SU-DHL-6 (cell line): Measurements from ENCODE around the gene NEGR1.

Experiments
- H2AFZ ChIP-seq: fragments of 200-600 bp; sonication (generic); 2 replicates; pipeline ENCODE4 v1.6.1; 2014; ENCODE audit warnings: low read depth, mild to moderate bottlenecking, moderate library complexity, mixed read lengths, antibody characterized with exemption, low read length; ENCODE audit not compliant: severe bottlenecking
- H3F3A ChIP-seq: fragments of 200-600 bp; shearing (Covaris generic); 2 replicates; pipeline ENCODE4 v1.6.0; 2016; ENCODE audit warnings: antibody characterized with exemption, mild to moderate bottlenecking; ENCODE audit not compliant: insufficient read depth
- H3K27ac ChIP-seq: fragments of 200-600 bp; sonication (generic); 2 replicates; pipeline ENCODE4 v1.5.1; 2016; ENCODE audit warnings: low read depth, mild to moderate bottlenecking, low read length, moderate library complexity, mixed read lengths
- H3K27me3 ChIP-seq: fragments of 200-600 bp; sonication (generic), shearing (Covaris generic); 2 replicates; pipeline ENCODE4 v1.6.0; 2014; ENCODE audit warnings: mild to moderate bottlenecking, low read length
- H3K36me3 ChIP-seq: fragments of 200-600 bp; sonication (generic); 2 replicates; pipeline ENCODE4 v1.6.1; 2014; ENCODE audit warnings: mild to moderate bottlenecking, low read length, mixed read lengths
- H3K4me2 ChIP-seq: fragments of 300-600, 200-600 bp; shearing (Covaris generic), sonication (generic); 2 replicates; pipeline ENCODE4 v1.6.0; 2014; ENCODE audit warnings: low read length, low read depth, mild to moderate bottlenecking; ENCODE audit not compliant: poor library complexity, severe bottlenecking
- H3K4me3 ChIP-seq: fragments of 200-600 bp; sonication (generic); 2 replicates; pipeline ENCODE4 v1.5.1; 2014; ENCODE audit warnings: antibody characterized with exemption, low read length, mild to moderate bottlenecking, mixed read lengths; ENCODE audit not compliant: insufficient read depth, poor library complexity, severe bottlenecking
- H3K79me2 ChIP-seq: fragments of 200-600 bp; sonication (generic); 2 replicates; pipeline ENCODE4 v1.6.1; 2014; ENCODE audit warnings: mild to moderate bottlenecking, low read length, moderate library complexity; ENCODE audit not compliant: insufficient read depth
- H3K9ac ChIP-seq: fragments of 200-600 bp; sonication (generic); 2 replicates; pipeline ENCODE4 v1.7.0; 2014; ENCODE audit warnings: mild to moderate bottlenecking, low read length
- H3K9me2 ChIP-seq: fragments of 200-600 bp; sonication (generic); replicated peaks from 2 replicates; pipeline ENCODE4 v1.6.1; 2014; ENCODE audit warnings: low read length; ENCODE audit not compliant: insufficient read depth
- H3K9me3 ChIP-seq: fragments of 200-600 bp; sonication (generic); 2 replicates; pipeline ENCODE4 v1.6.1; 2014; ENCODE audit warnings: low read length, mixed read lengths; ENCODE audit not compliant: insufficient read depth
- H4K20me1 ChIP-seq: fragments of 200-600 bp; sonication (generic); 2 replicates; pipeline ENCODE4 v1.6.1; 2014; ENCODE audit warnings: low read depth, mild to moderate bottlenecking, antibody characterized with exemption, low read length, moderate library complexity, mixed read lengths
- EZH2phosphoT487 ChIP-seq: fragments of 200-600 bp; sonication (generic), shearing (Covaris generic); conservative IDR thresholded peaks from 2 replicates; pipeline ENCODE4 v1.6.1; 2018; ENCODE audit warnings: mild to moderate bottlenecking, antibody characterized with exemption, low read length, moderate library complexity, mixed read lengths
- TF ChIP-seq, protein P1 (sequence below): fragments of 200-600 bp; sonication (generic); IDR thresholded peaks from one replicate; pipeline ENCODE4 v1.5.1; 2017; ENCODE audit warnings: antibody characterized with exemption, mild to moderate bottlenecking, low read length, moderate library complexity; ENCODE audit not compliant: insufficient read depth, poor library complexity, severe bottlenecking

NEGR1 gene

DNA sequence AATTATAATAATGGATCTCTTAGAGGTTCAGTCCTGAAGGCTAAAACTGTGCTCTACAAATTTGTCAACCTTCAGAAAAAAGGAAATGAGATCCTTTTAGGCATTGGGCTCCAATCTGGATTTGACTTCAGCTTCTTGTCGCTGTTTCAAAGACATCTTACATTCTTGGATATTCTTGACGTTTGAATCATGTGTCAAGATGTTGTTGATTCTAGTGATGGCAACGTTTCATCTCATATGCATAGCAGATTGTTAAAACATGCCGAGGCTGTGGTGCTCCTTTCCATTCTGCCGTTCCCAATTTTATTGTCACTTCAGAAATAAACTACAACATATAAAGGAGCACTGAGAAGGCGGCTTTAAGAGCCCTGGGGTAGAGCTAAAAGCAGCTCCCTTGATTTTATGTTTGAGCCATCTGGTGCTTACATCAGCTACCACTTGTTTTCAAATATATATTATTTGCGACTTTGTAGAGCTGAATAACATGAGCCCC, 733.9 kb downstream of the NEGR1 start:
- no peak overlapping the region for H3K27ac ChIP-seq
- no peaks in the 10 kb centered on the region for H3K9me3 ChIP-seq
- no peaks in the 10 kb centered on the region for H3K27me3 ChIP-seq
- no peaks in the 10 kb centered on the region for H3K79me2 ChIP-seq
- no peak overlapping the region for H3K4me3 ChIP-seq
- H2AFZ ChIP-seq: no peak overlapping the region
- no peaks in the 10 kb centered on the region; the same call in 1 of the 2 replicates for H3K9me2 ChIP-seq
- H3F3A ChIP-seq: no peaks in the 10 kb centered on the region
- no peaks in the 10 kb centered on the region for H4K20me1 ChIP-seq
- TF ChIP-seq EZH2phosphoT487: no peak
- TF ChIP-seq, protein P1, sequence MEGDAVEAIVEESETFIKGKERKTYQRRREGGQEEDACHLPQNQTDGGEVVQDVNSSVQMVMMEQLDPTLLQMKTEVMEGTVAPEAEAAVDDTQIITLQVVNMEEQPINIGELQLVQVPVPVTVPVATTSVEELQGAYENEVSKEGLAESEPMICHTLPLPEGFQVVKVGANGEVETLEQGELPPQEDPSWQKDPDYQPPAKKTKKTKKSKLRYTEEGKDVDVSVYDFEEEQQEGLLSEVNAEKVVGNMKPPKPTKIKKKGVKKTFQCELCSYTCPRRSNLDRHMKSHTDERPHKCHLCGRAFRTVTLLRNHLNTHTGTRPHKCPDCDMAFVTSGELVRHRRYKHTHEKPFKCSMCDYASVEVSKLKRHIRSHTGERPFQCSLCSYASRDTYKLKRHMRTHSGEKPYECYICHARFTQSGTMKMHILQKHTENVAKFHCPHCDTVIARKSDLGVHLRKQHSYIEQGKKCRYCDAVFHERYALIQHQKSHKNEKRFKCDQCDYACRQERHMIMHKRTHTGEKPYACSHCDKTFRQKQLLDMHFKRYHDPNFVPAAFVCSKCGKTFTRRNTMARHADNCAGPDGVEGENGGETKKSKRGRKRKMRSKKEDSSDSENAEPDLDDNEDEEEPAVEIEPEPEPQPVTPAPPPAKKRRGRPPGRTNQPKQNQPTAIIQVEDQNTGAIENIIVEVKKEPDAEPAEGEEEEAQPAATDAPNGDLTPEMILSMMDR: no peak
- H3K4me2 ChIP-seq: no peak overlapping the region
- no peak overlapping the region for H3K9ac ChIP-seq
- H3K36me3 ChIP-seq: no peaks in the 10 kb centered on the region

DNA sequence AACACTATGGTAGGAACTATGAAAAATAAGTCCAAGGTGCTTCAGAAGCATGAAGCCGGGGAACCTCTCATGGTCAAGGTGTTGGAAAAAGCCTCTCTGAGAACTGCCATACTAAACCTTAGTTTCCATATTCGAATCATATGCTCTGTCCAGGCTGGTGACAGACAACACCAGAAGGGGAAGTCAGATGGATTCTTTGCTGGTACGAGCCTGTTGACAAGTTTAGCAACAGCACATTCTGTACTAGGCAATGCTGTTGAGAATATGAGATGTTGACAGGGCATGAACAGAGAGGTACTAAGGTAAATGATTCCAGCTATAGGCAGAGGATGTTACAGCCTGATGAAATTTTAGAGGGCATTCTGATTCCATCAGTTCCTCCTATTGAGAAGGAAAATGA, 740.2 kb downstream of the NEGR1 start:
- no peak overlapping the region for H2AFZ ChIP-seq
- H4K20me1 ChIP-seq: no peaks in the 10 kb centered on the region
- no peaks in the 10 kb centered on the region for H3F3A ChIP-seq
- H3K4me2 ChIP-seq: no peak overlapping the region
- H3K9me2 ChIP-seq: no peaks in the 10 kb centered on the region; the same call in 1 of the 2 replicates
- no peak overlapping the region for H3K27ac ChIP-seq
- H3K9ac ChIP-seq: no peak overlapping the region
- no peak for TF ChIP-seq EZH2phosphoT487
- TF ChIP-seq, protein P1: no peak
- H3K27me3 ChIP-seq: no peaks in the 10 kb centered on the region
- H3K36me3 ChIP-seq: no peaks in the 10 kb centered on the region
- H3K79me2 ChIP-seq: no peaks in the 10 kb centered on the region
- H3K9me3 ChIP-seq: no peaks in the 10 kb centered on the region
- H3K4me3 ChIP-seq: no peak overlapping the region

DNA sequence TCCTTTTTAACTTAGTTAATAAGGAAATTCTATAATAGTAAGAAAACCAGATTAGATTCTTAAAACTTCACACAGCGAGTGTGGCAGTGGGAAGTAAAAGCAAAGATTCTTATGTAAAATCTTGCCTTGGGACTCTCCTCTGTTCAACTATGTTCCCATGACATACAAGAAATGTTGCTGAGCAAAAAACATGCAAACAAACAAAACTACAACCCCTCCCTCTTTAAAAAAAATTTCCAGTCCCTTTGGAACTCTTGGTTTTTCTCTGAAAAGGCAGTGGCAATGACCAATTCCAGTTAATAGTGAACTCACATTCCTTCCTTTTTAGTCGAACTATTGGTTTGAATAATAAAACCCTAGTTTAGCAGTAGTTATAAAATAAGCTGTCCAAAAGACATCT, 748.4 kb downstream of the NEGR1 start:
- no peaks in the 10 kb centered on the region for H4K20me1 ChIP-seq
- H3K9ac ChIP-seq: no peak overlapping the region
- no peaks in the 10 kb centered on the region for H3K36me3 ChIP-seq
- H3K4me2 ChIP-seq: no peak overlapping the region
- no peak for TF ChIP-seq EZH2phosphoT487
- TF ChIP-seq, protein P1: no peak
- no peaks in the 10 kb centered on the region for H3K79me2 ChIP-seq
- H3K27me3 ChIP-seq: no peaks in the 10 kb centered on the region
- H3F3A ChIP-seq: no peaks in the 10 kb centered on the region
- H3K9me3 ChIP-seq: no peaks in the 10 kb centered on the region
- no peak overlapping the region for H3K4me3 ChIP-seq
- no peak overlapping the region for H3K27ac ChIP-seq
- no peaks in the 10 kb centered on the region for H3K9me2 ChIP-seq
- no peak overlapping the region for H2AFZ ChIP-seq
